HG03135 (cell line): ENCODE measurements around the gene BMPR1B.

Experiments
- ATAC-seq: cut with Tn5 transposase; IDR thresholded peaks from one replicate; pipeline ENCODE4 v1.9.1; 2021; ENCODE audit warnings: mild to moderate bottlenecking, moderate library complexity; ENCODE audit not compliant: unreplicated experiment

Gene BMPR1B

GRCh38 chr4:94757192-94758140 lies at the start of gene BMPR1B:
TSS of gene BMPR1B (plus strand) at chr4:94757955. CDS start at chr4:95104425, 346,470 bp downstream.
- no peak for ATAC-seq

GRCh38 chr4:94711635-94712034 lies 46.1 kb upstream of the BMPR1B start:
- no peak for ATAC-seq

- ATAC-seq = no peak
Measured at GRCh38 chr4:94714365-94715160, 43.2 kb upstream of the BMPR1B start.

GRCh38 chr4:94715726-94716125 lies 42.0 kb upstream of the BMPR1B start:
- no peak for ATAC-seq

- ATAC-seq = no peak
Measured at GRCh38 chr4:94721310-94721709, 36.4 kb upstream of the BMPR1B start.

- ATAC-seq = no peak
Measured at GRCh38 chr4:94722270-94722669, 35.5 kb upstream of the BMPR1B start.

GRCh38 chr4:94722748-94723147 lies 35.0 kb upstream of the BMPR1B start:
- ATAC-seq = no peak

- no peak for ATAC-seq
Measured at GRCh38 chr4:94724016-94724790, 33.6 kb upstream of the BMPR1B start.

- ATAC-seq = no peak
Measured at GRCh38 chr4:94726524-94727123, 31.1 kb upstream of the BMPR1B start.

GRCh38 chr4:94728056-94728766 lies 29.5 kb upstream of the BMPR1B start:
- ATAC-seq = no peak

- no peak for ATAC-seq
Measured at GRCh38 chr4:94732358-94732698, 25.4 kb upstream of the BMPR1B start.

GRCh38 chr4:94739741-94740140 lies 18.0 kb upstream of the BMPR1B start:
- ATAC-seq = no peak

GRCh38 chr4:94741304-94741703 lies 16.5 kb upstream of the BMPR1B start:
- no peak for ATAC-seq

- ATAC-seq = no peak
Measured at GRCh38 chr4:94743838-94744237, 13.9 kb upstream of the BMPR1B start.

GRCh38 chr4:94744850-94745249 lies 12.9 kb upstream of the BMPR1B start:
- ATAC-seq = no peak

- no peak for ATAC-seq
Measured at GRCh38 chr4:94746746-94747145, 11.0 kb upstream of the BMPR1B start.

- no peak for ATAC-seq
Measured at GRCh38 chr4:94758141-94758699, 465 bp downstream of the BMPR1B start.

GRCh38 chr4:94758700-94759399 lies 1.1 kb downstream of the BMPR1B start:
- ATAC-seq = no peak

GRCh38 chr4:94759767-94760211 lies 2.0 kb downstream of the BMPR1B start:
- ATAC-seq = no peak
